Thyroid gland (tissue), 4 donors: ENCODE measurements around the gene CDKL5. TPM values are rescaled to one million over a fixed set of nuclear protein-coding genes. Genes with fewer than 3 reads are reported as not detected.

Source experiments
- DNase-seq, 2 donors: peaks; one replicate each; pipeline ENCODE4 v3.0.0-alpha.2; 2019
- H3K27ac ChIP-seq, 3 donors: fragments of 200-600 bp; sonication (generic); 1 replicate in 2 of 3; 2 replicates in 1 of 3; pipeline ENCODE4 v1.5.1; 2016 to 2019; ENCODE audit warnings: mild to moderate bottlenecking in 1 of 3, moderate library complexity in 1 of 3
- H3K27me3 ChIP-seq: fragments of 200-600 bp; sonication (generic); one replicate; pipeline ENCODE4 v1.5.1; 2019
- H3K36me3 ChIP-seq, 2 donors: fragments of 200-600 bp; sonication (generic); one replicate each; pipeline ENCODE4 v1.5.1; 2016 to 2019
- H3K4me1 ChIP-seq, 2 donors: fragments of 200-600 bp; sonication (generic); one replicate each; pipeline ENCODE4 v1.5.1; 2017 to 2019
- H3K4me3 ChIP-seq, 3 donors: fragments of 200-600 bp; sonication (generic); replicated peaks in 1 of 3; 1 replicate in 2 of 3; 2 replicates in 1 of 3; pipeline ENCODE4 v1.5.1; 2016; ENCODE audit warnings: mild to moderate bottlenecking in 1 of 3
- H3K9me3 ChIP-seq: fragments of 200-600 bp; sonication (generic); one replicate; pipeline ENCODE4 v1.5.1; 2017
- POLR2A ChIP-seq, 2 donors: fragments of 450-650 bp; IDR thresholded peaks; one replicate each; pipeline ENCODE4 v1.6.1; 2017; ENCODE audit warnings: antibody characterized with exemption in 2 of 2, mild to moderate bottlenecking in 2 of 2, moderate library complexity in 1 of 2
- WGBS, 2 donors: methylation state at CpG; one replicate each; pipeline ENCODE4 v1.1.5; 2017; 5-methylcytosine and 5-hydroxymethylcytosine counted together
- intact Hi-C: fragments of 100-400 bp; cut with DNase I; formaldehyde crosslinking; loops from one replicate; pipeline ENCODE4 v1.15.1; 2023
- total RNA-seq, 4 donors: library from RNA; depleted of rRNA; stranded (reverse); fragments of >200 nt; gene quantifications; one replicate each; pipeline ENCODE4 v1.2.3, GENCODE V29; 2016
- TF ChIP-seq, protein P1 (sequence below), 6 experiments: fragments of 200-600 bp in 3 of 6; fragments of 450-650 bp in 3 of 6; sonication (generic) in 3 of 6; IDR thresholded peaks; one replicate each; pipeline ENCODE4 v1.5.1; 2016 to 2019; ENCODE audit warnings: antibody characterized with exemption in 6 of 6, mild to moderate bottlenecking in 2 of 6, inconsistent platforms in 1 of 6, moderate library complexity in 1 of 6

CDKL5 gene
- total RNA-seq, 4 donors from 2014 or later, result 8.4 to 14.8 (median 10.0) TPM

GRCh38 chrX:18401848-18402213 is 23.6 kb upstream of the CDKL5 start:
- 78 to 88% methylated on average over 4 of the region's 4 CpGs for WGBS, 2 donors
- no peak for DNase-seq
- H3K27me3 ChIP-seq, result no peaks in the 10 kb centered on the region

DNA sequence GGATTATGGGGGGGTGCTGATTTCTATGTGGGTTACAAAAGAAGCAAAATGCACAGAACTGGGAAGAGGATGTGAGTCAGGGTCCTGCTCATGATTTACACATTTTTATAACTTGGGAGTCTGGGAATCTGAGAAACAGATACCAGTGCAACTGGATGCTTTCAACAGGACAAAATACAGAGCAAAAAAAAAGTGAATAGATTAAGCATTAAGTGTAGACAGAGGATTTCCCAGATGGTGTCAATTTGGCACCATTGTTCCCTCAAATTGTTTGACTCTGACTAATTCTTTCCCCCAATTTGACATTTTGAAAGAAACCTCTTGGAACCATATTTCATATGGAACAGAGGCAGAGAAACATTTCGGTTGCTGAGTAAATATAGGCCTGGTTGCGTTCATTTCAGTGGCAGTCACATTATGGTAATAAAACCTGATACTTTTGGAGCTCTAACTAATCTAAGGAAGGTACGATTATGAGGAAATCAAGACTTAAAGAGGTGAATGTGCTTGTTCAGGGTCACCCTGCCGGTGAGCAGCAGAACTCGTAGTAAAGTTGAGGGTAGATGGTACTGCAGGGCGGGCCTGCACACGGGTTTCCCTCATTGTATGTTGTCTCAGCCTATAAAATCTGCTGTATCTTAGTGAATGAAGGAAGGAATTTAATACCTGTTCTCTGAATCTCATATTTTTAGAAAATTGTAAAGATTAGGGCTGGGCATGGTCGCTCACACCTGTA is 18.7 kb upstream of the CDKL5 start:
- Histone ChIP-seq H3K9me3 (no peaks in the 10 kb centered on the region), H3K4me3 (no peak overlapping the region), H3K36me3 (no peaks in the 10 kb centered on the region), H3K4me1 (no peaks in the 10 kb centered on the region), H3K27me3 (no peaks in the 10 kb centered on the region), H3K27ac (no peak overlapping the region)
- intact Hi-C loops, result no loop called here
- 86 to 87% methylated on average over 8 of the region's 8 CpGs for WGBS, 2 donors
- TF ChIP-seq POLR2A (IDR thresholded peaks at IDR 0.05), result no peak
- TF ChIP-seq, protein P1, sequence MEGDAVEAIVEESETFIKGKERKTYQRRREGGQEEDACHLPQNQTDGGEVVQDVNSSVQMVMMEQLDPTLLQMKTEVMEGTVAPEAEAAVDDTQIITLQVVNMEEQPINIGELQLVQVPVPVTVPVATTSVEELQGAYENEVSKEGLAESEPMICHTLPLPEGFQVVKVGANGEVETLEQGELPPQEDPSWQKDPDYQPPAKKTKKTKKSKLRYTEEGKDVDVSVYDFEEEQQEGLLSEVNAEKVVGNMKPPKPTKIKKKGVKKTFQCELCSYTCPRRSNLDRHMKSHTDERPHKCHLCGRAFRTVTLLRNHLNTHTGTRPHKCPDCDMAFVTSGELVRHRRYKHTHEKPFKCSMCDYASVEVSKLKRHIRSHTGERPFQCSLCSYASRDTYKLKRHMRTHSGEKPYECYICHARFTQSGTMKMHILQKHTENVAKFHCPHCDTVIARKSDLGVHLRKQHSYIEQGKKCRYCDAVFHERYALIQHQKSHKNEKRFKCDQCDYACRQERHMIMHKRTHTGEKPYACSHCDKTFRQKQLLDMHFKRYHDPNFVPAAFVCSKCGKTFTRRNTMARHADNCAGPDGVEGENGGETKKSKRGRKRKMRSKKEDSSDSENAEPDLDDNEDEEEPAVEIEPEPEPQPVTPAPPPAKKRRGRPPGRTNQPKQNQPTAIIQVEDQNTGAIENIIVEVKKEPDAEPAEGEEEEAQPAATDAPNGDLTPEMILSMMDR (IDR thresholded peaks at IDR 0.05), result no peak
- no peak for DNase-seq

More at GRCh38 chrX:18401848-18402213, 23.6 kb upstream of the CDKL5 start:
- Histone ChIP-seq H3K9me3 (no peaks in the 10 kb centered on the region), H3K27ac (no peak overlapping the region), H3K4me3 (no peak overlapping the region), H3K4me1 (no peaks in the 10 kb centered on the region), H3K36me3 (no peaks in the 10 kb centered on the region)
- intact Hi-C loops, result no loop called here
- TF ChIP-seq POLR2A (IDR thresholded peaks at IDR 0.05), result no peak
- TF ChIP-seq, protein P1 (IDR thresholded peaks at IDR 0.05), result no peak

DNA sequence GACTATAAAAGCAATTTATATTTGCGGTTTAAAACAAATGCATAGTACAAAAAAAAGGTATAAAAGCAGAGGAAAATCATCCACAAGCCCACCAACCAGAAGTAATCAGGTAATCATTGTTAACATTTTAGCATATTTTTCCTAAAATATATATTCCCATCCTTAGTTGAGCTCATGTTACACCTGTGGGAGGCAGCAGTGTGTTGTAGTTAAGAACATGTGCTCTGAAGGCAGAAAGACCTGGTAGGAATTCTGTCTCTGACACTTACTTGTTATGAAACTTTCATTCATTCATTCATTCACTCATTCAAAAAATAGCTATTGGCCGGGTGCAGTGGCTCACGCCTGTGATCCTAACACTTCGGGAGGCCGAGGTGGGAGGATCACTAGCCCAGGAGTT is 15.4 kb upstream of the CDKL5 start:
- H3K27me3 ChIP-seq, result no peaks in the 10 kb centered on the region
- H3K4me1 ChIP-seq, result no peaks in the 10 kb centered on the region
- H3K36me3 ChIP-seq, result no peaks in the 10 kb centered on the region
- WGBS, 2 donors, result 84 to 86% methylated on average over 5 of the region's 5 CpGs
- H3K4me3 ChIP-seq, result no peak overlapping the region
- intact Hi-C loops, result loop anchor here (10.0 kb wide), 1 partner anchor 485 kb away; no protein-coding TSS in a partner anchor
- DNase-seq, result peak; percentile 17 to 18
- H3K27ac ChIP-seq, result no peak overlapping the region
- TF ChIP-seq, protein P1 (IDR thresholded peaks at IDR 0.05), result peak in 3 of 6 experiments; percentile 40 to 44 (median 42)
- TF ChIP-seq POLR2A (IDR thresholded peaks at IDR 0.05), result no peak
- no peaks in the 10 kb centered on the region for H3K9me3 ChIP-seq

DNA sequence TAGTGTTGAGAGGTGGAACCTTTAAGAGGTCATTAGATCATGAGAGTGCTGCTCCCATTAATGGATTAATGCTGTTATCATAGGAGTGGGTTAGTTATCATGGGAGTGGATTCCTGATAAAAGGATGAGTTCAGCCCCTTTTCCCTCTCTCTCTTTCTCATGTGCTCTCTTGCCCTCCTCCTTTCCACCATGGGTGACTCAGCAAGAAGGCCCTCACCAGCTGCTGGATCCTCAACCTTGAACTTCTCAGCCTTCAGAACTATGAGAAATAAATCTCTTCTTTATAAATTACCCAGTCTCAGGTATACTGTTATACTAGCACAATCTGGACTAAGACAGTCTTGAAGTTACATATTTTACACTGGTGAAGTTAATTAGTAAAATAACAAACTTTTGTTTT is 10.0 kb upstream of the CDKL5 start:
- H3K36me3 ChIP-seq, result no peaks in the 10 kb centered on the region
- no peaks in the 10 kb centered on the region for H3K27me3 ChIP-seq
- no peaks in the 10 kb centered on the region for H3K4me1 ChIP-seq
- no peak overlapping the region for H3K27ac ChIP-seq
- intact Hi-C loops, result loop anchor here (10.0 kb wide), 1 partner anchor 479 kb away; no protein-coding TSS in a partner anchor
- no peaks in the 10 kb centered on the region for H3K9me3 ChIP-seq
- no peak for DNase-seq
- TF ChIP-seq, protein P1 (IDR thresholded peaks at IDR 0.05), result no peak
- no peak for TF ChIP-seq POLR2A (IDR thresholded peaks at IDR 0.05)
- H3K4me3 ChIP-seq, result no peak overlapping the region

GRCh38 chrX:18422325-18422724 is 3.1 kb upstream of the CDKL5 start:
- Histone ChIP-seq H3K9me3 (no peaks in the 10 kb centered on the region), H3K36me3 (no peaks in the 10 kb centered on the region), H3K27ac (no peak overlapping the region), H3K27me3 (no peaks in the 10 kb centered on the region), H3K4me1 (no peaks in the 10 kb centered on the region), H3K4me3 (no peak overlapping the region)
- DNase-seq, result no peak
- 77 to 87% methylated on average over 5 of the region's 5 CpGs for WGBS, 2 donors
- intact Hi-C loops, result no loop called here
- no peak for TF ChIP-seq POLR2A (IDR thresholded peaks at IDR 0.05)
- TF ChIP-seq, protein P1 (IDR thresholded peaks at IDR 0.05), result no peak
